Endodermal cell (in vitro differentiated cells): ENCODE results near the gene CCDC60. TPM values are rescaled to one million over a fixed set of nuclear protein-coding genes. Genes with fewer than 3 reads are reported as not detected.

ENCODE experiments used
- DNase-seq: peaks from one replicate; pipeline ENCODE4 v3.0.0-alpha.2; 2017
- H3K27ac ChIP-seq: 2 replicates; pipeline ENCODE4 v1.5.1; 2013; ENCODE audit warnings: mild to moderate bottlenecking, low read depth, low read length, moderate library complexity
- H3K27me3 ChIP-seq: 2 replicates; pipeline ENCODE4 v1.6.1; 2013; ENCODE audit warnings: mild to moderate bottlenecking, low read length, moderate library complexity; ENCODE audit not compliant: insufficient read depth, control insufficient read depth, poor library complexity, severe bottlenecking
- H3K36me3 ChIP-seq: 2 replicates; pipeline ENCODE4 v1.7.0; 2013; ENCODE audit warnings: mild to moderate bottlenecking, low read length, moderate library complexity; ENCODE audit not compliant: control insufficient read depth, insufficient read depth
- H3K4me1 ChIP-seq: one replicate; pipeline ENCODE4 v1.7.0; 2013; ENCODE audit warnings: low read length; ENCODE audit not compliant: control insufficient read depth, insufficient read depth
- H3K4me3 ChIP-seq: 2 replicates; pipeline ENCODE4 v1.5.1; 2013; ENCODE audit warnings: mild to moderate bottlenecking, low read length, moderate library complexity
- H3K9ac ChIP-seq: 2 replicates; pipeline ENCODE4 v1.6.1; 2013; ENCODE audit warnings: mild to moderate bottlenecking, low read length, moderate library complexity; ENCODE audit not compliant: poor library complexity, severe bottlenecking; ENCODE audit errors: extremely low read depth
- H3K9me3 ChIP-seq: 2 replicates; pipeline ENCODE4 v1.6.1; 2013; ENCODE audit warnings: mild to moderate bottlenecking, low read length, moderate library complexity; ENCODE audit not compliant: control insufficient read depth
- H3K27ac Mint-ChIP-seq: 2 replicates; pipeline ENCODE4 v1.8.0; 2020; ENCODE audit warnings: mixed read lengths
- H3K27me3 Mint-ChIP-seq: 2 replicates; pipeline ENCODE4 v1.8.0; 2021; ENCODE audit warnings: mild to moderate bottlenecking, mixed read lengths; ENCODE audit not compliant: insufficient read depth
- H3K36me3 Mint-ChIP-seq: 2 replicates; pipeline ENCODE4 v1.8.0; 2020; ENCODE audit warnings: low read depth, mixed read lengths
- H3K4me1 Mint-ChIP-seq: 2 replicates; pipeline ENCODE4 v1.8.0; 2020; ENCODE audit warnings: mixed read lengths
- H3K4me3 Mint-ChIP-seq: 2 replicates; pipeline ENCODE4 v1.8.0; 2020; ENCODE audit warnings: mild to moderate bottlenecking, moderate library complexity, mixed read lengths
- H3K9me3 Mint-ChIP-seq: 2 replicates; pipeline ENCODE4 v1.8.0; 2020; ENCODE audit warnings: mild to moderate bottlenecking, mixed read lengths
- WGBS, 2 experiments: methylation state at CpG; one replicate each; pipeline versions ENCODE4 v1.1.5 to v1.1.7; 2013; ENCODE audit warnings: missing lambda C conversion rate in 2 of 2, mixed read lengths in 1 of 2; ENCODE audit not compliant: insufficient coverage in 1 of 2, insufficient read length in 1 of 2; 5-methylcytosine and 5-hydroxymethylcytosine counted together
- total RNA-seq, 2 donors: library from RNA; stranded (reverse); fragmentation: NEBNext Ultra II Directional in 1 of 2; extraction: Animal tissue kit (Norgen Biotek cat#: 25700) in 1 of 2; gene quantifications; 2 replicates in 1 of 2; 3 replicates in 1 of 2; pipeline ENCODE4 v1.2.1, GENCODE V29; 2021
- TF ChIP-seq, protein P1 (sequence below): fragments of 200-600 bp; sonication (generic); conservative IDR thresholded peaks from 2 replicates; pipeline ENCODE4 v1.5.0; 2021; ENCODE audit warnings: antibody characterized with exemption, mild to moderate bottlenecking

The CCDC60 gene
- total RNA-seq, 2 donors from 2014 or later = 0.73 to 1.2 TPM

DNA sequence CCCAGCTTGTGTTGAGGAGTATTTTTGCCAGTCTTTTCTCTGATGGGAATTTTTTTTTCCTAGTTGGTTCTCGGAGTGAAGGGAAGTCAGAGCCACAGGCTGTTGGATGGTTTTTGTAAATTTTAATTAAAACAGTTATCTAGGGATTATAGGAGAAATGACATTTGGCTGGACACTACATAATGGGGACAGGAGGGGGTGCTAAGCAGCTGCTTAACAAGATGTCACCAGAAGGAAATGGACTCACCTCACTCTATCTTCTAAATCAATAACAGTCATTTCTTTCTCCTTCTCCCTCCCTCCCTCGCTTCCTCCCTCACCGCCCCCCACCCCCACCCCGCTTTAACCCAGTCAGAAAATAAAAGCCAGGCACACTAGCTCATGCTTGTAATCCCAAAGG is 165.7 kb downstream of the CCDC60 start:
- Histone ChIP-seq H3K27me3 (no peaks in the 10 kb centered on the region), H3K9ac (no peak overlapping the region), H3K4me1 (no peaks in the 10 kb centered on the region), H3K27ac (no peak overlapping the region), H3K4me3 (no peak overlapping the region), H3K9me3 (no peaks in the 10 kb centered on the region), H3K36me3 (no peaks in the 10 kb centered on the region)
- Mint-ChIP-seq H3K27me3 (no peaks in the 10 kb centered on the region), H3K4me3 (no peak overlapping the region), H3K36me3 (no peaks in the 10 kb centered on the region), H3K27ac (no peak overlapping the region), H3K9me3 (no peaks in the 10 kb centered on the region), H3K4me1 (peaks cover 14% of the 10 kb centered on the region)
- 95% methylated on average over 4 of the region's 4 CpGs; no CpG with 5 or more reads in 1 of the 2 experiments for WGBS, 2 experiments
- DNase-seq = no peak
- TF ChIP-seq, protein P1, sequence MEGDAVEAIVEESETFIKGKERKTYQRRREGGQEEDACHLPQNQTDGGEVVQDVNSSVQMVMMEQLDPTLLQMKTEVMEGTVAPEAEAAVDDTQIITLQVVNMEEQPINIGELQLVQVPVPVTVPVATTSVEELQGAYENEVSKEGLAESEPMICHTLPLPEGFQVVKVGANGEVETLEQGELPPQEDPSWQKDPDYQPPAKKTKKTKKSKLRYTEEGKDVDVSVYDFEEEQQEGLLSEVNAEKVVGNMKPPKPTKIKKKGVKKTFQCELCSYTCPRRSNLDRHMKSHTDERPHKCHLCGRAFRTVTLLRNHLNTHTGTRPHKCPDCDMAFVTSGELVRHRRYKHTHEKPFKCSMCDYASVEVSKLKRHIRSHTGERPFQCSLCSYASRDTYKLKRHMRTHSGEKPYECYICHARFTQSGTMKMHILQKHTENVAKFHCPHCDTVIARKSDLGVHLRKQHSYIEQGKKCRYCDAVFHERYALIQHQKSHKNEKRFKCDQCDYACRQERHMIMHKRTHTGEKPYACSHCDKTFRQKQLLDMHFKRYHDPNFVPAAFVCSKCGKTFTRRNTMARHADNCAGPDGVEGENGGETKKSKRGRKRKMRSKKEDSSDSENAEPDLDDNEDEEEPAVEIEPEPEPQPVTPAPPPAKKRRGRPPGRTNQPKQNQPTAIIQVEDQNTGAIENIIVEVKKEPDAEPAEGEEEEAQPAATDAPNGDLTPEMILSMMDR = peak; percentile 42

GRCh38 chr12:119501052-119501451 is 166.5 kb downstream of the CCDC60 start:
- Mint-ChIP-seq H3K27me3 (no peaks in the 10 kb centered on the region), H3K4me3 (no peak overlapping the region), H3K36me3 (no peaks in the 10 kb centered on the region), H3K4me1 (peaks cover 14% of the 10 kb centered on the region), H3K27ac (no peak overlapping the region), H3K9me3 (no peaks in the 10 kb centered on the region)
- Histone ChIP-seq H3K9me3 (no peaks in the 10 kb centered on the region), H3K27me3 (no peaks in the 10 kb centered on the region), H3K4me3 (no peak overlapping the region), H3K4me1 (no peaks in the 10 kb centered on the region), H3K27ac (no peak overlapping the region), H3K9ac (no peak overlapping the region), H3K36me3 (no peaks in the 10 kb centered on the region)
- no peak for DNase-seq
- TF ChIP-seq, protein P1 = no peak
- 88% methylated on average over 1 of the region's 2 CpGs; no CpG with 5 or more reads in 1 of the 2 experiments for WGBS, 2 experiments

- Histone ChIP-seq H3K4me3 (no peak overlapping the region), H3K27me3 (no peaks in the 10 kb centered on the region), H3K27ac (no peak overlapping the region), H3K36me3 (no peaks in the 10 kb centered on the region), H3K9ac (no peak overlapping the region), H3K4me1 (no peaks in the 10 kb centered on the region), H3K9me3 (no peaks in the 10 kb centered on the region)
- Mint-ChIP-seq H3K4me1 (no peaks in the 10 kb centered on the region), H3K27ac (no peak overlapping the region), H3K27me3 (no peaks in the 10 kb centered on the region), H3K36me3 (no peaks in the 10 kb centered on the region), H3K4me3 (no peak overlapping the region), H3K9me3 (no peaks in the 10 kb centered on the region)
- TF ChIP-seq, protein P1 = no peak
- DNase-seq = peak; percentile 71
- WGBS, 2 experiments = 78 to 100% methylated on average over 1 to 6 of the region's 6 CpGs
Measured at GRCh38 chr12:119505001-119505400, 170.5 kb downstream of the CCDC60 start.
